Endometrial microvascular endothelial cells (primary cell): ENCODE results near the gene SERPINA4. TPM values are rescaled to one million over a fixed set of nuclear protein-coding genes. Genes with fewer than 3 reads are reported as not detected.
"Not testable (repeated sequence)": the region's sequence is repeated elsewhere in the genome, so short reads cannot be mapped to it uniquely, and the experiment has no call there.

Source experiments
- in situ Hi-C: cut with HindIII; loops from 2 replicates; pipeline ENCODE4 v1.10.0; 2017; ENCODE audit warnings: low sequenced_read_pairs, low pct_unique_long_range_greater_than_20kb; ENCODE audit errors: inconsistent ontology term
- total RNA-seq: library from RNA; depleted of rRNA; stranded (reverse); fragments of >200 nt; gene quantifications from one replicate; pipeline ENCODE4 v1.2.3, GENCODE V29; 2015; ENCODE audit errors: inconsistent ontology term

The SERPINA4 gene
- total RNA-seq, 1 donor from 2014 or later: not detected

DNA sequence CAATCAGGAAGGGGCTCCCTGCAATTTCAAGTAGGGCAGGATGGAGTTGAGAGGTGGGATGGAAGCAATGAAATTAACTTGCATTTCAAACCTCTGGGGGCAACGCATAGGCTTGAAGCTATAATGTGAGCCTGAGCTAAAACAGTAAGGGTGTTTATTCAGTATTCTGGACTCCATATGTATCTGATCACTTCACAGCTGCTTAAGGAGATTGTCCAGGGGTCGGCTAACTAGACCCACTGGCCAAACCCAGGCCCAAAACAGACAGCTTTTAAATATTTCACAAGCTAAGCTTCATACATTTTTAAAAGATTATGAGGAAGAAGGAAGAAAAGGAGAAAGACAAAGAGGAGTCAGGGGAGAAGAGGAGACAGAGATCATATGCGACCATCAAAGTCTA is 44.1 kb downstream of the SERPINA4 start:
- in situ Hi-C loops: no loop called here

DNA sequence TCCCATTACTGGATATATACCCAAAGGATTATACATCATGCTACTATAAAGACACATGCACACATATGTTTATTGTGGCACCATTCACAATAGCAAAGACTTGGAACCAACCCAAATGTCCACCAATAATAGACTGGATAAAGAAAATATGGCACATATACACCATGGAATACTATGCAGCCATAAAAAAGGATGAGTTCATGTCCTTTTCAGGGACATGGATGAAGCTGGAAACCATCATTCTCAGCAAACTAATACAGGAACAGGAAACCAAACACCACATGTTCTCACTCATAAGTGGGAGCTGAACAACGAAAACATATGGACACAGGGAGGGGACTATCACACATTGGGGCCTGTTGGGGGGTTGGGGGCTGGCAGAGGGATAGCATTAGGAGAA is 47.7 kb downstream of the SERPINA4 start:
- in situ Hi-C loops: not testable (repeated sequence)

DNA sequence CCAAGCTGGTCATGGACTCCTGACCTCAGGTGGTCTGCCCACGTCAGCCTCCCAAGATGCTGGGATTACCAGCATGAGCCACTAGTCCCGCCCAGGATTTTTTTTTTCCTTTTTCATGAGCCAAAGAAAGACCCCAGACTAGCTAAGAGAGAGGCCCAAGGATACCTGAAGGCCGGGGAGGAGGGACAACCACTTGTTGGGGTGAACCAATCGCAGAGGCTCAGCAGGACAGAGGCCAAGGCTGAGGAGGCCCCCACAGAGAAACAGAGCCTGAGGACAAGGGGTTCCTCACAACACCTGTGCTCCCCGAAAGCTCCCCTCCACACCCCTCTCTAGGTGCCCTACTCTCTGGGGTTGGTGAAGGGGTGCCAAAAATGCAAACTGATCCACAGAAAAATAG is 49.9 kb downstream of the SERPINA4 start:
- in situ Hi-C loops: no loop called here

DNA sequence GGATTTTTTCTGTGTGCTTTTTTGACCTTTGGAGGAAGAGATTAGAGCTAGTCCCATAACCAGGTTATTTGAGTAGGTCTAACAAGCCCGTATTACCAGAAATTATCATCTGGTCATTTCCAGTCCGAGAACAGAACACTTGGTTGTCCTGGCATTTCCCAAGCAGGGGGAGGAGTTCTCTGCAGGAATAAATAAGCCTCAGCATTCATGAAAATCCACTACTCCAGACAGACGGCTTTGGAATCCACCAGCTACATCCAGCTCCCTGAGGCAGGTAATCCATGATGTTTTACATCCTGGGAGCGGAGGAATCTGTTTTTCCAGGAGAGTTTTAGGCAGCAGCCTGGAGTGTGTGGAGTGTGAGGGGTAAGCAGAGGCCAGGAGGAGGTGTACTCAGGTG is 50.9 kb downstream of the SERPINA4 start, which contains the start of gene SERPINA3:
Gene SERPINA3 (plus strand): TSS at position 218 of the 400 bp plus-strand sequence. CDS start 2,051 bp downstream, outside the sequence.
- in situ Hi-C loops: no loop called here

DNA sequence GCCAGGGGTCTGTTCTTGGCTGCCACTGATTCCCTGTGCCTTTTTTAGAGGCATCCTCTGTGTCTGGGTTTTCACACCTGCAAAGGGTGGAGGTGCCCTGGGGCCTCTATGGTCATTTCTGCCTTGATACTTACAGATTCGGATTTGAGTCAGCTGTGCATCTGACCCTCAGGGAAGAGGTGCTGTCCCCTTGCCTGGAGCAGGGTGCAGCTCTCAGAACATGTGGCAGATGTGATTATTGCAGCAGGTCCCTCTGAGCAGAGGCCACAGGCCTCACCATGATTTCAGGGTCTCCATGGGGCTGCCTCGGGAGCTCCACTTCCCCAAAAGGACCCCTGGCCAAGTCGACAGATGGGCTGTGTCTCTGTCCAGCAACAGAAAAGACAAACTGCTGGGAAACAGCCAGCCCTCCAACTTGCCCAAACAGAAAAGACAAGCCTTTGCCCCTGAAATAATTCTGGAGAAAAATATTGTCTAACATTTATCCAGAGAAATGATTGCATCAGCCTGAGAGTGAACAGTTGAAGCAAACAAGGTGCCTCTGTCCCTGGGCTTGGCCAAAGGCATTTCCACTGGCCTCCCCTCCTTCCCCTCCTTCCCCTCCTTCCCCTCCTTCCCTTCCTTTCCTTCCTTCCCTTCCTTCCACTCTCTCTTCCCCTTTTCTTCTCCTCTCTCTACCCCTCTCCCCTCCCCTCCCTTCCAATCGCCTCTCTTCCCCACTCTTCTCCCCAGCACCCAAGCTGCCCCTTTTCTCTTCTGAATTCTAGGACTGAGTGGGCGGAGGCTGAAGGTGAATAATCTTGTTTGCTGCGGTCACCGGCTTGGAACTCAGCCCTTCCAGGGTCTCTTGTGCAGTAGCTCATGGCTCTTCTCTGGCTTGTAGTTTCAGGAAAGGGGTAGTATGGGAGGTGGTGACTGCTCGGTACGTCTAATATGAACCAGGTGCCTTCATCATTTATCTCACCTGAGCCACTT is 51.6 kb downstream of the SERPINA4 start:
- in situ Hi-C loops: no loop called here

DNA sequence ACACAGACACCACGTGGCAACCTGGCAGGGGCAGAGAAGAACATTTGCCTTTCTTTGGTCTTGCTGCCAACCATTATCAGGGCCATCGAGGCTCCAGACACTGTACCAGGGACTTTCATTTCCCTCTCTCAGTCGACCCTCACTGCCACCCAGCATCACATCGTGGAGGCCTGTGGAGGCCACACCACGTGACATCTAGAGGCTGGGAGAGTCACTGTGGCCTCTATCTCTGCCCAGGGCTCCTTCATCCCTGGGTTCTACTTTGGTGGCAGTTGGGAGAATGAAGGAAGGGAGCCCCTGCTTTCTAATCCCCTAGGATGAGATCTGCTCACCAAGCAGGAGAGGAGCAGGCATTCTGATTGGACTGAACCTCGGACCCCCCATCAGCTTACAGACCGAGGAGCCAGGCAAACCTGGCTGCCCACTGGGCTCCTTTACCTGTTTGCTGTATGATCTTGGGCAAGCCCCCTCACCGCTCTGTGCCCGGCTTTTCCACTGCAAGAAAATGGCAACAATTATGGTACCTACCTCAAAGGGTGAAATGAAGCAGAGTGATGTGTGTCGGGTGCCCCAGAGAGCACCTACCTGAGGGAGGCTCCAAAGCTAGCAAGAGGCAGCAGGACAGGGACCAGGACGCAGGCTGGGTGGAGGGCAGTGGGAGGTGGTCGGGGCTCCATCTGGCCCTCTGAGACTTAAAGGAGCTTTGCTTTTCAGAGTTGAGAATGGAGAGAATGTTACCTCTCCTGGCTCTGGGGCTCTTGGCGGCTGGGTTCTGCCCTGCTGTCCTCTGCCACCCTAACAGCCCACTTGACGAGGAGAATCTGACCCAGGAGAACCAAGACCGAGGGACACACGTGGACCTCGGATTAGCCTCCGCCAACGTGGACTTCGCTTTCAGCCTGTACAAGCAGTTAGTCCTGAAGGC is 52.7 kb downstream of the SERPINA4 start:
- in situ Hi-C loops: no loop called here

DNA sequence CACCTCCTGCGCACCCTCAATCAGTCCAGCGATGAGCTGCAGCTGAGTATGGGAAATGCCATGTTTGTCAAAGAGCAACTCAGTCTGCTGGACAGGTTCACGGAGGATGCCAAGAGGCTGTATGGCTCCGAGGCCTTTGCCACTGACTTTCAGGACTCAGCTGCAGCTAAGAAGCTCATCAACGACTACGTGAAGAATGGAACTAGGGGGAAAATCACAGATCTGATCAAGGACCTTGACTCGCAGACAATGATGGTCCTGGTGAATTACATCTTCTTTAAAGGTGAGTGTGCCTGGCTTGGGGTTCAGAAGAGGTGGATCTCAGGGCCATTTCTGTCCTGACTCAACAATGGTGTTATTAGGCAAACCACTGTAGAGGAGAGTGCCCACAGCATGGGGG is 53.6 kb downstream of the SERPINA4 start:
- in situ Hi-C loops: no loop called here

DNA sequence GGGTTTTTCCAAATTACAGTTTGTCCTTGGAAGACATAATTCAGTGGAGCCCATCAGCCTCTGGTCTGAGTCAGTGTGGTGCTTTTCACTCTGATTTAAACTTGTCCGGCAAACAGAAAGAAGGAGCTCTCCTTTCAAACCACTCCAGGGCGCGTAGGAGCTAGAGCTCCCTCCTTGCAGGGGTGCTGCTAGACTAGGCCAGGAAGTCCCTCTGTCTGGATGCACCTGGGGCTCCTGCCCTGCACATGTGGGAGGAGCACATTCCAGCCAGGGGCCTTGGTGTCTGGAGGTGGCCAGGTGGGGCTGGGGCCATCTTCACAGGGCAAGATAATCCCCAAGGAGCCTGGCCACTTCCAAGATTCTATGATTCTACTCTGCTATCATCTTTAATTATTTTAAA is 54.0 kb downstream of the SERPINA4 start:
- in situ Hi-C loops: no loop called here

DNA sequence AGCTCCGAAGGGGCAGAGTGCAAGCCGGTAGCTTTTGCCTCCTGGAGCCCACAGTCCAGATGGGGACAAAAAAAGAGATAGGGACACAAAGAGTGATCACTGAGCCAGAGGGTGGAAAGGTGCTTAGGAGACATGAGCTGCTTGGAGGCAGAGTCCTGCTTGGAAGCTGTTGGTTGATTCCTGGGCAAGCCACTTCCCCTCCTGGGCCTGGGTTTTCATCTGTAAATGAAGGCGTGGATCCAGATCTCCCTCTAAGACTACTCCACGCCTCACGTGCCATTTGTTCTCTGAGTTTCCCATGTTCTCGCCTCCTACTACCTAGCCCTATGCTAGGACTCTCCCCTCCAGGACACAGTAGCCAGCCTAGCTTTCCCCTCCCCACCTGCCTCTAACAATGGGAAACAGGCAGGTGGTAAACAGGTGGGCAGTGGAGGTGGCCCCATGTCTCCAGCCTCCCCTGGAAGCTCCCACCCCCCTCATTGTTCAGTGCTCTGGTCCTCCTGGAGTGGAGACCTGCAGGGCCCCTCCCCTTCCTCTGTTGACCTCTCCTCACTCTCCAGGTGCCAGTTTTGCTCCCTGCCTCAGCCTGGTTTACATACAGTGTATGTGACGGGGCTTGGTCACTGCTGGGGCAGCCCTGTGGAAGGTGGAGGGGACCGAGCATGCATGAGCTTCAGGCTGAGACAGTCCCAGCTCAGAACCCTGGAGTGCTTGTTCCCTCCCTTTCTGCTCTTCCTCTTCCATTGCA is 54.8 kb downstream of the SERPINA4 start:
- in situ Hi-C loops: no loop called here

DNA sequence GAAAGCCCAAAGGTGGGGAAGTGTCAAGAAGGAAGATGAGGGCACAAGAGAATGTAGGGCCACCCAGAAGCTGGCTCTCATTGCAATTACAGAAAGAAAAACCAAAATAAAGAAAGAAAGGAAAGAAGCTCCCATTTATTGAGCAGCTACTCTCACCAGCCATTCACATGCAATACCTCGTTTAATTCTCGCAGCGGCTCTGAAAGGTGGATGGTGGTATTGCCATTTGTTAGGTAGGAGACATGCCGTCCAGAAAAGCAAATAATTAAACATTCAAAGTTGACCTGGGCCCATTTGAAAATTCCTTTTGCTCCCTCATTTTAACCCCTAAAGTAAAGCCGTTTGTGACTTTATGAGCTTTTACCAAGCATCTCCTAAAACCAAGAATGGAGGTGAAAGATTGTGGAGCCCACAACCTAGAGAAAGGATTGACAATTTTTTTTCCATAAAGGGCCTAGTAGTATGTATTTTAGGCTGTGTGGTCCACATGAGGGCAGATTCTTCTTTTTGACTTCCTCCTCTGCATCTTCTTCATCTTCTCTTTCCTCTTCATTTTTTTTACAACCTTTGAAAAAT is 56.2 kb downstream of the SERPINA4 start:
- in situ Hi-C loops: no loop called here

DNA sequence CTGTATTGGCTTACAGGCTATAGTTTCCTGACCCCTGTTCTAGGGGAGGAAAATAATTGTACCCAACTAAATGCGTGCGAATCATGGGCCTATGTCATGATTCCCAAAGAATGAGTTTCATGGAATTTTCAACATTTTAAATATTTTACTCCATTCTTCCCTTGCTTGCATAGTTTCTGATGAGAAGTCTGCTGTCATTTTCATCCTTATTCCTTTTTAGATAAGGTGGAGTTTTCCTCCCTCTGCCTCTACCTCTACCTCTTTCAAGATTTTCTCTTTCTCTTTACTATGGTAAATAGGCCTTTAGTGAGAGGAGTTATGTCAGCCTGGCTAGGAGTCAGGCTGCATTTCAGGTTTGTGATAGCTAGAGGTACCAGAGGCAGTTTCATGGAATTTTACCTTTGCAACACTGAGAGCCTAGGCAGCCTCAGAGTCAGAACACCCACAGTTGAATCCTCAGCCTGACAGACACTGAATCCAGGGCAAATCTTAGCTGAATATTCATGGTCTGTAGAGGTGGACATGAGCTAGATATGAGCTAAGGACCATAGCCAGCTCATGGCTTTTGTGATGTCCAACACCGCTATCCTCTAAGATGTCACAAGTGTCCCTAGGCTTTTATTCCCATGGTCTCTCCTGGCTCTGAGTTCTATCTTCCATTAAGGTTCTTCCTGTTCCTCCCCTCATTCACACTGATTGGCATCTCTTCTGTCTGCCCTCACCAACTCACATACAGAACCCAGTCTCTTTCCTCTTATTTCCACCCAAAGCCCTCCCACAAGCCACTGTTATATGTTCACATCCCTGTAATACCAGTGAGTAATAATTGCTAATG is 57.0 kb downstream of the SERPINA4 start:
- in situ Hi-C loops: no loop called here

DNA sequence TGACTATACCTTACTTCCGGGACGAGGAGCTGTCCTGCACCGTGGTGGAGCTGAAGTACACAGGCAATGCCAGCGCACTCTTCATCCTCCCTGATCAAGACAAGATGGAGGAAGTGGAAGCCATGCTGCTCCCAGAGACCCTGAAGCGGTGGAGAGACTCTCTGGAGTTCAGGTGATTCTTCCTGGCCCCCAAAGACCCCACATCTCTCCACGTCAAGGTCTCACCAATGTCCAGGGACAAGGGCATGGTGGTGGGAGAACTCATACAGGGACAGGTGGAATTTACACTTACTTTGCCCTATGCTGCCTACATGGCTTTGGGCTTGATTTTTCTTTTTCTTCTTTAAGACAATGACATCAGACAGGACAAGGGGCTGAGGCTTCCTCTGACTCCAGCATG is 58.1 kb downstream of the SERPINA4 start:
- in situ Hi-C loops: no loop called here

Other genes with a start within 250 kb of the SERPINA4 start
- gene SERPINA6, start 238.1 kb upstream of the SERPINA4 start, total RNA-seq: not detected
- not detected for gene SERPINA2, start 194.7 kb upstream of the SERPINA4 start, total RNA-seq
- gene SERPINA1, start 172.8 kb upstream of the SERPINA4 start, total RNA-seq: not detected
- gene SERPINA11, start 108.6 kb upstream of the SERPINA4 start, total RNA-seq: not detected
- gene SERPINA9, start 85.2 kb upstream of the SERPINA4 start, total RNA-seq: not detected
- gene SERPINA12, start 52.0 kb upstream of the SERPINA4 start, total RNA-seq: not detected
- gene SERPINA5, start 20.0 kb downstream of the SERPINA4 start, total RNA-seq: 0.09 TPM
- gene SERPINA3, start 50.9 kb downstream of the SERPINA4 start, total RNA-seq: not detected
- not detected for gene GSC, start 208.7 kb downstream of the SERPINA4 start, total RNA-seq